Stimulated activated CD4-positive, alpha-beta T cell treated with anti-CD3 and anti-CD28 coated beads, Interleukin-1b, Interleukin-23, amount 100 ng/mL, for 4 hours (primary cell): ENCODE data around the gene CDK2.
"Not testable (repeated sequence)": the region's sequence is repeated elsewhere in the genome, so short reads cannot be mapped to it uniquely, and the experiment has no call there.

Experiments
- DNase-seq, 2 donors: peaks; one replicate each; pipeline ENCODE4 v3.0.0-alpha.2; 2020; ENCODE audit warnings: low read depth in 2 of 2

Gene CDK2

DNA sequence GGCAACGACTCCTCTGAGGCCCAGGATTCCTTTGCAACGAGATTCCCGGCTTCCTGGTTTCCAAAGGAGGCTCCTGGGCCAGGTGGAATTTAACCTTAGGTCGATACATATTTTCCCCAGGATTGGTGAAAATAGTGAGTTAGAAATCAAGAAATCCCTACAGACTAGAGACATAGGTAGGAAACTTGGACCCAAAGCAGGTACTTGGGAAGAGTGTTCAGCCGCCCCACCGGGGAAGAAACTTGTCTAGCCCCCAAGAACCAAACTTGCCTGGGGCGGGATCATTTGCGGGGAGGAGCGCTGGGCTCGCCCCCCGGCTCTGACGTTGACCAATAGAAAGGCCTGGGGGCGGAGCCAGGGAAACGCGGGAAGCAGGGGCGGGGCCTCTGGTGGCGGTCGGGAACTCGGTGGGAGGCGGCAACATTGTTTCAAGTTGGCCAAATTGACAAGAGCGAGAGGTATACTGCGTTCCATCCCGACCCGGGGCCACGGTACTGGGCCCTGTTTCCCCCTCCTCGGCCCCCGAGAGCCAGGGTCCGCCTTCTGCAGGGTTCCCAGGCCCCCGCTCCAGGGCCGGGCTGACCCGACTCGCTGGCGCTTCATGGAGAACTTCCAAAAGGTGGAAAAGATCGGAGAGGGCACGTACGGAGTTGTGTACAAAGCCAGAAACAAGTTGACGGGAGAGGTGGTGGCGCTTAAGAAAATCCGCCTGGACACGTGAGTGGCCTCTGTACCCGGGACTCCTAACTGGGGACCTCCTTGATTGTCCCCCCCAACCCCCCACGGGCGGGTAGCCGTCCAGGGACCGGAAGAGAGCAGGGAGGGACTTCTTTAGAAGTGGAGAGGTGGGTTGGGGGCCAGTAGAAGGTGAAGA lies at the start of gene CDK2:
CDK2 (plus strand) TSS at position 423 of the 874 bp plus-strand sequence; CDS start at position 602, 179 bp downstream.
- peak; percentile 84 to 91 for DNase-seq

GRCh38 chr12:55919032-55919431 lies 47.6 kb upstream of the CDK2 start:
- not testable (repeated sequence) for DNase-seq

- DNase-seq = no peak
Measured at GRCh38 chr12:55922126-55922525, 44.5 kb upstream of the CDK2 start.

- DNase-seq = not testable (repeated sequence)
Measured at GRCh38 chr12:55923648-55924047, 43.0 kb upstream of the CDK2 start.

GRCh38 chr12:55925371-55925770 lies 41.3 kb upstream of the CDK2 start:
- no peak for DNase-seq

GRCh38 chr12:55925870-55926737 lies 40.5 kb upstream of the CDK2 start:
- no peak for DNase-seq

GRCh38 chr12:55926738-55927587 lies 39.7 kb upstream of the CDK2 start:
- peak; percentile 78 to 83 for DNase-seq

- DNase-seq = peak in 1 of 2 donors; percentile 45
Measured at GRCh38 chr12:55927588-55928502, 38.8 kb upstream of the CDK2 start, which contains the start of gene PYM1. TSS of gene PYM1 (minus strand) at chr12:55927894. CDS start at chr12:55927761, 133 bp downstream.

DNA sequence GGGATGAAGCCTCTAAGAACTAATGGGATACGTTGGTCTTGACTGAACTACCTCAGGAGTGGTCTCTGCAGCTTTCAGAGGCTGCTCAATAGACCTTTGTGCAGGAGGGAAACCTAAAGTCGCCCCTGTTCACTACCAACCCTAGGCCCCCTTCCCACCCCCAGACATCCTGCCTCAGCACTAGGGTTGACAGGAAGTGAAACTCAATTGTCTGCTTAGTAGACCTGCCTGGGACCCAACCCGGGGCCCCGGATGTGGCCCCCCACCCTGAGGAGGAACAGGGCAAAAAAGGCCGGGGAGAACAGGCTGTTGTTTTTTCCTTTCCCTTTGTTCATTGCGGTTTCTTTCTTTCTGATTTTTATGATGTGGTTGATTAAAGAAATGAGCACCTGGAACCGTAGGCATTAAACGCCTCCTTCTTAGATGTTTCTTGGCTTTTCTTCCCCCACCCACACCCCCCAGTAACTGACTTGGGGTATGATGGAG lies 37.3 kb upstream of the CDK2 start:
- DNase-seq = peak; percentile 69 to 73

DNA sequence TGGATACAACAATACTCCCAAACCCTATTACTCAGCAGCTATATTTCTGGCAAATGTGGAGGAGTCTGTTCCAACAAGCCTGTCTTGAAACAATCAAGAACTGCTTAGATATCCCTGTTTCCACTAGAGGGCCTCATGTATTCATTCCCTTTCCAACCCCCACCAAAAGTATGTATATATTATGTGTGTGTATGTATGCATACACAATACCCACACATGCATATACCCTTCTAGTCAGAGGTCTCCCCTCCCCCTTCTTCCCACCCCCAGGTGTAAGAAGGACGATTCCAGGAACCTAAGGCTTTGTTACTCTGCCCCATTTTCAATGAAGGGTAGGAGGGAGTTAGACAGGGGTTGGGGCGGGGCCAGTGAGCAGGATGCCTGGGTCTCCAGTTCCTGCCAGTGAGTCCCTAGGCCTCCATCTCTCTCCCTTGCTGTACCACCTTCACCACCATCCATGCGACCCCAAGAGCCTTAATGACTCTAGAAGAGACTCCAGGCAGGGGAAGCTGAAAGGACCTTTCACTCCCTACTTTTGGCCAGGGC lies 35.8 kb upstream of the CDK2 start, which contains the start of gene DGKA:
DGKA (plus strand) TSS at position 392 of the 546 bp plus-strand sequence. CDS start 5,342 bp downstream, outside the sequence.
- DNase-seq = peak; percentile 60 to 69

GRCh38 chr12:55931317-55931779 lies 35.3 kb upstream of the CDK2 start:
- DNase-seq = no peak

GRCh38 chr12:55931780-55932550 lies 34.7 kb upstream of the CDK2 start:
- no peak for DNase-seq

GRCh38 chr12:55932551-55932910 lies 34.1 kb upstream of the CDK2 start:
- DNase-seq = no peak

DNA sequence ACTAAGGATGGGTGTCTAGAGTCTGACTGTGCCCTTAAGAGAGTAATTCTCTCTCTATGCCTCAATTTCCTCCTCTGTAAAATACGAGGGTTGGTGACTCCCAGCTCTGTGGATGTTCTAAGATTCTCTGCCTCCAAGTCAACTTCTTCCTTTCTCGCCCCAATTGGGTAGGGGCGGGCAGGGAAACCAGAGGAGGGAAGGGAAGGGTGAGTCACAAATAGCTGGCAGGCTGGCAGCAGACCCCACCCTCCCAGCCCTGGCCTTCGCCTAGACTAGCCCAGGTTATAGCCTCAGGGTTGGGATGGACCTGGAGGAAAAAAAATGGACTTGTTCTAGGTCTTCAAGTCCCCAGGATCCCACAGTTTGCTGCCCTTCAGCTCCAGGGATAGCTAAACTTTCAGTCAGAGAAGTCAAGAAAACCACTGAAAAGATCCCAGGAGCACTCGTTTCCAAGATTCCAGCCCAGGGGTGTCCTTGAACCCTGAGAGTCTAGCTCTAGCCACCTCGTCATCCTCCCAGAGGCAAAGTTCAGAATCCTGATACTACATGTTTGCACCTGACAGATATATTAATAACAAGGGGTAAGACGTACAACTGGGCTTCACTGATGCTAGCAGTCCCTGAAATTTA lies 33.3 kb upstream of the CDK2 start:
- DNase-seq = no peak

- DNase-seq = no peak
Measured at GRCh38 chr12:55933799-55934742, 32.6 kb upstream of the CDK2 start.

GRCh38 chr12:55934773-55935172 lies 31.9 kb upstream of the CDK2 start:
- no peak for DNase-seq

- no peak for DNase-seq
Measured at GRCh38 chr12:55935738-55936151, 30.9 kb upstream of the CDK2 start.
